Measurements from ENCODE around the gene ATPAF1. TPM values are rescaled to one million over a fixed set of nuclear protein-coding genes. Genes with fewer than 3 reads are reported as not detected.

ATPAF1 gene
- total RNA-seq, 1 donor = 53.6 TPM

GRCh38 chr1:46638921-46639320 lies 29.2 kb downstream of the ATPAF1 start:
- Histone ChIP-seq H3K9me3 (ENCODE audit: low read depth, low read length) (no peaks in the 10 kb centered on the region), H3K27ac (ENCODE audit: low read depth, low read length) (no peak overlapping the region), H3K27me3 (ENCODE audit: insufficient read depth, low read length) (no peaks in the 10 kb centered on the region), H4K20me1 (ENCODE audit: insufficient read depth, low read length) (no peaks in the 10 kb centered on the region), H3K36me3 (ENCODE audit: insufficient read depth, low read length) (peaks cover 20% of the 10 kb centered on the region), H3K4me3 (ENCODE audit: insufficient read depth, low read length) (no peak overlapping the region), H3K4me1 (ENCODE audit: insufficient read depth, low read length) (peaks cover 12% of the 10 kb centered on the region), H3K4me2 (ENCODE audit: insufficient read depth, low read length) (no peak overlapping the region), H2AFZ (ENCODE audit: low read length) (no peak overlapping the region), H3K79me2 (ENCODE audit: insufficient read depth, low read length) (no peaks in the 10 kb centered on the region)
- TF ChIP-seq CTCF (IDR thresholded peaks at IDR 0.05; ENCODE audit: extremely low read depth, low read depth, low read length) = no peak
- DNase-seq (ENCODE audit: insufficient read length, low spot score, missing footprints) = no peak

GRCh38 chr1:46637444-46638083 lies 30.6 kb downstream of the ATPAF1 start:
- H4K20me1 ChIP-seq (ENCODE audit: insufficient read depth, low read length) = no peaks in the 10 kb centered on the region
- no peak overlapping the region for H2AFZ ChIP-seq (ENCODE audit: low read length)
- H3K27ac ChIP-seq (ENCODE audit: low read depth, low read length) = no peak overlapping the region
- H3K4me1 ChIP-seq (ENCODE audit: insufficient read depth, low read length) = no peaks in the 10 kb centered on the region
- H3K36me3 ChIP-seq (ENCODE audit: insufficient read depth, low read length) = peaks cover 24% of the 10 kb centered on the region
- DNase-seq (ENCODE audit: insufficient read length, low spot score, missing footprints) = no peak
- no peak for TF ChIP-seq CTCF (IDR thresholded peaks at IDR 0.05; ENCODE audit: extremely low read depth, low read depth, low read length)
- no peaks in the 10 kb centered on the region for H3K79me2 ChIP-seq (ENCODE audit: insufficient read depth, low read length)
- no peak overlapping the region for H3K4me2 ChIP-seq (ENCODE audit: insufficient read depth, low read length)
- H3K9me3 ChIP-seq (ENCODE audit: low read depth, low read length) = no peaks in the 10 kb centered on the region
- H3K27me3 ChIP-seq (ENCODE audit: insufficient read depth, low read length) = no peaks in the 10 kb centered on the region
- no peak overlapping the region for H3K4me3 ChIP-seq (ENCODE audit: insufficient read depth, low read length)

DNA sequence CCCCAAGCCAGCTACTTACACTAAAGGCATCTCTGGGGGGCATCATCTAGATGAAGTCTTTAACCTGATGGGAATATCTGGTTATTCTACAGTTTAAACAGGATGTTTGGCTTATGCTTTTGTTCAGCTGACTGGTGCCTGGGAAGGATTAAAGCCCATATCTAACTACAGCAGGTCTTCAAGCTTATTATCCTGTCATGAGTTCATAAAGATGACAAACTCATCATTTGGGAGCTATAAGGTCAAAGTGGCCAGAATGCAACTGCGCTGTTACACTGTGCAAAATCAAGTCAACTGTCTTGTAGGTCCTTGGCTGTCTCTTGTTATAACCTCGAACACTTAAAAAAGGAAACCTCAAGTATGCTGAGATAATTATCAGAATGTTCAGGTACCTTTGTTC lies 33.0 kb downstream of the ATPAF1 start:
- TF ChIP-seq CTCF (IDR thresholded peaks at IDR 0.05; ENCODE audit: extremely low read depth, low read depth, low read length) = no peak
- DNase-seq (ENCODE audit: insufficient read length, low spot score, missing footprints) = no peak
- Histone ChIP-seq H3K36me3 (ENCODE audit: insufficient read depth, low read length) (peaks cover 34% of the 10 kb centered on the region), H3K4me3 (ENCODE audit: insufficient read depth, low read length) (no peak overlapping the region), H3K27ac (ENCODE audit: low read depth, low read length) (no peak overlapping the region), H3K79me2 (ENCODE audit: insufficient read depth, low read length) (no peaks in the 10 kb centered on the region), H4K20me1 (ENCODE audit: insufficient read depth, low read length) (no peaks in the 10 kb centered on the region), H3K4me1 (ENCODE audit: insufficient read depth, low read length) (no peaks in the 10 kb centered on the region), H3K27me3 (ENCODE audit: insufficient read depth, low read length) (no peaks in the 10 kb centered on the region), H3K9me3 (ENCODE audit: low read depth, low read length) (no peaks in the 10 kb centered on the region), H3K4me2 (ENCODE audit: insufficient read depth, low read length) (no peak overlapping the region), H2AFZ (ENCODE audit: low read length) (no peak overlapping the region)

GRCh38 chr1:46630719-46631118 lies 37.4 kb downstream of the ATPAF1 start:
- peak; percentile 50 for DNase-seq (ENCODE audit: insufficient read length, low spot score, missing footprints)
- no peaks in the 10 kb centered on the region for H4K20me1 ChIP-seq (ENCODE audit: insufficient read depth, low read length)

More at GRCh38 chr1:46630719-46631118, 37.4 kb downstream of the ATPAF1 start:
- H3K36me3 ChIP-seq (ENCODE audit: insufficient read depth, low read length) = peaks cover 25% of the 10 kb centered on the region
- no peaks in the 10 kb centered on the region for H3K27me3 ChIP-seq (ENCODE audit: insufficient read depth, low read length)
- no peak for TF ChIP-seq CTCF (IDR thresholded peaks at IDR 0.05; ENCODE audit: extremely low read depth, low read depth, low read length)
- no peak overlapping the region for H2AFZ ChIP-seq (ENCODE audit: low read length)
- H3K79me2 ChIP-seq (ENCODE audit: insufficient read depth, low read length) = no peaks in the 10 kb centered on the region
- no peak overlapping the region for H3K4me2 ChIP-seq (ENCODE audit: insufficient read depth, low read length)
- H3K4me1 ChIP-seq (ENCODE audit: insufficient read depth, low read length) = no peaks in the 10 kb centered on the region
- no peaks in the 10 kb centered on the region for H3K9me3 ChIP-seq (ENCODE audit: low read depth, low read length)
- no peak overlapping the region for H3K4me3 ChIP-seq (ENCODE audit: insufficient read depth, low read length)
- no peak overlapping the region for H3K27ac ChIP-seq (ENCODE audit: low read depth, low read length)
